AG04450 (cell line): ENCODE results near the gene TTLL11. TPM values are rescaled to one million over a fixed set of nuclear protein-coding genes. Genes with fewer than 3 reads are reported as not detected.

ENCODE experiments used
- CTCF ChIA-PET: fragments of 300-600, 350-600 bp; formaldehyde crosslinking; extraction: SDS; loops from one replicate; lab custom pipeline; 2022; ENCODE audit warnings: antibody characterized with exemption, inconsistent platforms; lab: Charles Lee
- POLR2A ChIA-PET: fragments of 350-600 bp; formaldehyde crosslinking; extraction: SDS; loops from one replicate; lab custom pipeline; 2021; ENCODE audit warnings: antibody characterized with exemption, inconsistent platforms; lab: Yijun Ruan, JAX
- DNase-seq: peaks from one replicate; pipeline ENCODE4 v3.0.0-alpha.2; 2011; ENCODE audit warnings: low read depth, low spot score
- H3K27ac ChIP-seq: one replicate; pipeline ENCODE4 v1.5.1; 2012; ENCODE audit warnings: low read depth, low read length, control low read depth
- H3K27me3 ChIP-seq: one replicate; pipeline ENCODE4 v1.6.0; 2012; ENCODE audit warnings: low read length; ENCODE audit not compliant: control insufficient read depth, insufficient read depth
- H3K4me3 ChIP-seq: 2 replicates; pipeline ENCODE4 v1.5.1; 2011; ENCODE audit warnings: mild to moderate bottlenecking, low read depth, low read length, control low read depth
- H3K9me3 ChIP-seq: 2 replicates; pipeline ENCODE4 v1.5.1; 2012; ENCODE audit warnings: low read length; ENCODE audit not compliant: control insufficient read depth, insufficient read depth
- CTCF ChIP-seq: IDR thresholded peaks from 2 replicates; pipeline ENCODE4 v1.5.1; 2011; ENCODE audit warnings: low read depth, low read length, control low read depth, inconsistent platforms
- polyA plus RNA-seq: library from polyadenylated mRNA; depleted of rRNA; stranded (reverse); fragments of >200 nt; gene quantifications from 2 replicates; pipeline ENCODE4 v1.2.3, GENCODE V29; 2011

Gene TTLL11
- polyA plus RNA-seq, 1 experiment, result 4.6 TPM

- Histone ChIP-seq H3K27me3 (peaks cover 9% of the 10 kb centered on the region), H3K27ac (no peak overlapping the region), H3K9me3 (no peaks in the 10 kb centered on the region; the same call in 1 of the 2 replicates), H3K4me3 (no peak overlapping the region)
- no peak for TF ChIP-seq CTCF
- POLR2A ChIA-PET, result no interaction called here
- CTCF ChIA-PET, result no interaction called here
- no peak for DNase-seq
Observed at GRCh38 chr9:121810489-121810888, 282.6 kb downstream of the TTLL11 start.

GRCh38 chr9:121809356-121810050 lies 283.6 kb downstream of the TTLL11 start:
- TF ChIP-seq CTCF, result no peak

GRCh38 chr9:121808781-121809180 lies 284.3 kb downstream of the TTLL11 start:
- no peak for DNase-seq
- ChIA-PET CTCF (no interaction called here), POLR2A (no interaction called here)
- H3K27ac ChIP-seq, result no peak overlapping the region
- no peak for TF ChIP-seq CTCF
- H3K27me3 ChIP-seq, result peaks cover 12% of the 10 kb centered on the region
- H3K4me3 ChIP-seq, result no peak overlapping the region
- no peaks in the 10 kb centered on the region; the same call in 1 of the 2 replicates for H3K9me3 ChIP-seq

More at GRCh38 chr9:121809356-121810050, 283.6 kb downstream of the TTLL11 start:
- no peak overlapping the region for H3K27ac ChIP-seq
- no peaks in the 10 kb centered on the region; the same call in 1 of the 2 replicates for H3K9me3 ChIP-seq
- H3K4me3 ChIP-seq, result no peak overlapping the region
- ChIA-PET CTCF (no interaction called here), POLR2A (no interaction called here)
- no peak for DNase-seq
- H3K27me3 ChIP-seq, result peaks cover 9% of the 10 kb centered on the region

GRCh38 chr9:121807823-121808278 lies 285.3 kb downstream of the TTLL11 start:
- peaks cover 14% of the 10 kb centered on the region for H3K27me3 ChIP-seq
- POLR2A ChIA-PET, result no interaction called here
- H3K4me3 ChIP-seq, result no peak overlapping the region
- TF ChIP-seq CTCF, result no peak
- no peaks in the 10 kb centered on the region; the same call in 1 of the 2 replicates for H3K9me3 ChIP-seq
- no peak for DNase-seq
- H3K27ac ChIP-seq, result no peak overlapping the region
- CTCF ChIA-PET, result no interaction called here

GRCh38 chr9:121807069-121807822 lies 285.9 kb downstream of the TTLL11 start:
- CTCF ChIA-PET, result no interaction called here

More at GRCh38 chr9:121807069-121807822, 285.9 kb downstream of the TTLL11 start:
- H3K9me3 ChIP-seq, result no peaks in the 10 kb centered on the region; the same call in 1 of the 2 replicates
- TF ChIP-seq CTCF, result no peak
- peaks cover 12% of the 10 kb centered on the region for H3K27me3 ChIP-seq
- DNase-seq, result no peak
- H3K4me3 ChIP-seq, result no peak overlapping the region
- POLR2A ChIA-PET, result no interaction called here
- H3K27ac ChIP-seq, result no peak overlapping the region
